ENCODE results near the gene PLSCR3. TPM values are rescaled to one million over a fixed set of nuclear protein-coding genes. Genes with fewer than 3 reads are reported as not detected.

PLSCR3 gene
- total RNA-seq, 1 experiment from 2014 or later: 31.5 TPM

- Mint-ChIP-seq H3K36me3 (ENCODE audit: insufficient read depth in 1 of 3, low read depth in 3 of 3) (peaks cover 19 to 30% (median 22%) of the 10 kb centered on the region in 3 experiments), H3K4me1 (peaks cover 26 to 34% of the 10 kb centered on the region in 2 experiments), H3K9me3 (peaks cover 0 to 2% of the 10 kb centered on the region in 2 experiments; a peak in 1 of 5 replicates), H3K4me3 (peak overlapping the region; percentile 84 to 96), H3K27ac (peak overlapping the region in 2 of 3 experiments; percentile 73 to 95; a peak in 4 of 7 replicates), H3K27me3 (ENCODE audit: low read depth) (no peaks in the 10 kb centered on the region)
- Histone ChIP-seq H2AFZ (ENCODE audit: low read length) (no peak overlapping the region), H3K4me2 (ENCODE audit: insufficient read depth, insufficient read length, low read length) (peak overlapping the region; percentile 78), H3K14ac (ENCODE audit: insufficient read depth, low read length) (peak overlapping the region; percentile 71; the same call in 1 of the 2 replicates), H4K8ac (replicated peaks; ENCODE audit: insufficient read length, low read depth, low read length) (no peak overlapping the region), H4K5ac (ENCODE audit: insufficient read length, low read depth, low read length) (no peak overlapping the region), H3K56ac (ENCODE audit: insufficient read length, low read depth, low read length) (no peak overlapping the region), H3K9ac (ENCODE audit: extremely low read depth, insufficient read length, low read length) (peak overlapping the region; percentile 40), H3T11ph (ENCODE audit: low read length) (no peak overlapping the region), H3K9me3 (ENCODE audit: control insufficient read depth, low read depth, low read length) (no peaks in the 10 kb centered on the region), H3K23me2 (ENCODE audit: insufficient read length, low read depth, low read length, poor library complexity, severe bottlenecking) (peaks cover 5% of the 10 kb centered on the region), H2BK20ac (ENCODE audit: low read depth, low read length, poor library complexity, severe bottlenecking) (no peak overlapping the region), H3K4me1 (ENCODE audit: insufficient read depth, low read length) (no peaks in the 10 kb centered on the region; the same call in 1 of the 2 replicates), H2BK15ac (ENCODE audit: low read depth, low read length) (no peak overlapping the region), H2BK12ac (ENCODE audit: insufficient read length, low read depth, low read length) (no peak overlapping the region), H3K27me3 (ENCODE audit: insufficient read depth, low read length) (no peaks in the 10 kb centered on the region), H3K79me1 (ENCODE audit: insufficient read depth, low read depth, low read length, poor library complexity, severe bottlenecking) (no peaks in the 10 kb centered on the region), H2BK120ac (ENCODE audit: low read depth, low read length, poor library complexity, severe bottlenecking) (no peak overlapping the region), H3K18ac (ENCODE audit: insufficient read length, low read depth, low read length) (no peak overlapping the region), H3K79me2 (ENCODE audit: insufficient read depth, low read length) (no peaks in the 10 kb centered on the region), H2AK5ac (ENCODE audit: insufficient read length, low read length) (no peak overlapping the region), H4K20me1 (ENCODE audit: control insufficient read depth, insufficient read depth, insufficient read length) (no peaks in the 10 kb centered on the region), H3K4ac (ENCODE audit: low read depth, low read length) (no peak overlapping the region), H4K91ac (ENCODE audit: insufficient read length, low read depth, low read length) (no peak overlapping the region), H2BK5ac (ENCODE audit: insufficient read length, low read length) (no peak overlapping the region), H3K23ac (ENCODE audit: insufficient read length, low read depth, low read length) (no peak overlapping the region), H3K27ac (ENCODE audit: insufficient read length, low read depth, low read length) (no peak overlapping the region)
- DNase-seq: no peak
- TF ChIP-seq, protein P1, sequence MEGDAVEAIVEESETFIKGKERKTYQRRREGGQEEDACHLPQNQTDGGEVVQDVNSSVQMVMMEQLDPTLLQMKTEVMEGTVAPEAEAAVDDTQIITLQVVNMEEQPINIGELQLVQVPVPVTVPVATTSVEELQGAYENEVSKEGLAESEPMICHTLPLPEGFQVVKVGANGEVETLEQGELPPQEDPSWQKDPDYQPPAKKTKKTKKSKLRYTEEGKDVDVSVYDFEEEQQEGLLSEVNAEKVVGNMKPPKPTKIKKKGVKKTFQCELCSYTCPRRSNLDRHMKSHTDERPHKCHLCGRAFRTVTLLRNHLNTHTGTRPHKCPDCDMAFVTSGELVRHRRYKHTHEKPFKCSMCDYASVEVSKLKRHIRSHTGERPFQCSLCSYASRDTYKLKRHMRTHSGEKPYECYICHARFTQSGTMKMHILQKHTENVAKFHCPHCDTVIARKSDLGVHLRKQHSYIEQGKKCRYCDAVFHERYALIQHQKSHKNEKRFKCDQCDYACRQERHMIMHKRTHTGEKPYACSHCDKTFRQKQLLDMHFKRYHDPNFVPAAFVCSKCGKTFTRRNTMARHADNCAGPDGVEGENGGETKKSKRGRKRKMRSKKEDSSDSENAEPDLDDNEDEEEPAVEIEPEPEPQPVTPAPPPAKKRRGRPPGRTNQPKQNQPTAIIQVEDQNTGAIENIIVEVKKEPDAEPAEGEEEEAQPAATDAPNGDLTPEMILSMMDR (conservative IDR thresholded peaks at IDR 0.05): no peak
- no CpG with 5 or more reads among the region's 38 CpGs for WGBS (ENCODE audit: extremely low coverage, insufficient read length, low lambda C conversion rate)
Observed at GRCh38 chr17:7405350-7406234, 11.3 kb upstream of the PLSCR3 start.

All from H9 (cell line).